IMR-90 (cell line): Measurements from ENCODE around the gene AUTS2. TPM values are rescaled to one million over a fixed set of nuclear protein-coding genes. Genes with fewer than 3 reads are reported as not detected.

Experiments
- ATAC-seq: fragments of 200-7000 bp; cut with Tn5 transposase; 2 replicates; pipeline ENCODE4 v1.9.1; 2020; ENCODE audit warnings: low read depth, mild to moderate bottlenecking, moderate library complexity
- BruUV-seq: library from RNA; stranded (reverse); fragments of 400-500 nt; replicated peaks from 2 replicates; lab custom pipeline; 2021; lab: Mats Ljungman, UMichigan
- CTCF ChIA-PET: fragments of 300-600 bp; formaldehyde crosslinking; extraction: SDS; loops from one replicate; lab custom pipeline; 2021; ENCODE audit warnings: antibody characterized with exemption; lab: Yijun Ruan, JAX
- POLR2A ChIA-PET: fragments of 300-600 bp; sonication (Branson Sonifier 250); formaldehyde crosslinking; loops from one replicate; lab custom pipeline; 2022; ENCODE audit warnings: antibody characterized with exemption; ENCODE audit not compliant: unreplicated experiment; lab: Charles Lee
- DNase-seq: peaks from one replicate; pipeline ENCODE4 v3.0.0; 2013
- H2AFZ ChIP-seq: replicated peaks from 2 replicates; pipeline ENCODE3; 2013; ENCODE audit warnings: low read length, mild to moderate bottlenecking; ENCODE audit not compliant: poor library complexity
- H2AK5ac ChIP-seq: 2 replicates; pipeline ENCODE4 v1.6.1; 2013; ENCODE audit warnings: low read depth, low read length, inconsistent platforms
- H2AK9ac ChIP-seq: replicated peaks from 2 replicates; pipeline ENCODE3; 2013; ENCODE audit warnings: mild to moderate bottlenecking, low read depth, low read length, moderate library complexity; ENCODE audit not compliant: poor library complexity
- H2BK120ac ChIP-seq: 2 replicates; pipeline ENCODE4 v1.6.1; 2013; ENCODE audit warnings: low read depth, low read length, inconsistent platforms
- H2BK15ac ChIP-seq: 3 replicates; pipeline ENCODE4 v1.6.1; 2013; ENCODE audit warnings: low read depth, low read length, inconsistent platforms
- H2BK20ac ChIP-seq: 2 replicates; pipeline ENCODE4 v1.6.1; 2013; ENCODE audit warnings: low read depth, mild to moderate bottlenecking, inconsistent platforms, low read length, moderate library complexity
- H2BK5ac ChIP-seq: 2 replicates; pipeline ENCODE4 v1.6.1; 2013; ENCODE audit warnings: mild to moderate bottlenecking, low read depth, low read length, inconsistent platforms; ENCODE audit not compliant: poor library complexity, severe bottlenecking
- H3K14ac ChIP-seq: replicated peaks from 2 replicates; pipeline ENCODE4 v1.6.1; 2013; ENCODE audit warnings: low read depth, low read length, inconsistent platforms
- H3K18ac ChIP-seq: 2 replicates; pipeline ENCODE4 v1.6.1; 2013; ENCODE audit warnings: low read depth, low read length, control low read depth
- H3K23ac ChIP-seq: 2 replicates; pipeline ENCODE4 v1.6.1; 2013; ENCODE audit warnings: low read depth, low read length, inconsistent platforms
- H3K27ac ChIP-seq: 2 replicates; pipeline ENCODE4 v1.5.1; 2013; ENCODE audit warnings: mild to moderate bottlenecking, control low read depth, low read length; ENCODE audit not compliant: insufficient read depth
- H3K27me3 ChIP-seq: 2 replicates; pipeline ENCODE4 v1.6.1; 2013; ENCODE audit warnings: low read length; ENCODE audit not compliant: control insufficient read depth, insufficient read depth
- H3K36me3 ChIP-seq: 2 replicates; pipeline ENCODE4 v1.6.1; 2013; ENCODE audit warnings: low read length, mixed read lengths; ENCODE audit not compliant: control insufficient read depth, insufficient read depth
- H3K4ac ChIP-seq: 2 replicates; pipeline ENCODE4 v1.6.1; 2013; ENCODE audit warnings: low read depth, low read length, inconsistent platforms
- H3K4me1 ChIP-seq: 2 replicates; pipeline ENCODE4 v1.6.1; 2013; ENCODE audit warnings: low read length, mixed read lengths; ENCODE audit not compliant: control insufficient read depth, insufficient read depth
- H3K4me2 ChIP-seq: 2 replicates; pipeline ENCODE4 v1.6.1; 2013; ENCODE audit warnings: low read depth, mild to moderate bottlenecking, control low read depth, low read length, moderate library complexity
- H3K4me3 ChIP-seq: 2 replicates; pipeline ENCODE4 v1.5.1; 2013; ENCODE audit warnings: low read depth, mild to moderate bottlenecking, control low read depth, low read length, moderate library complexity; ENCODE audit not compliant: insufficient read depth
- H3K56ac ChIP-seq: 2 replicates; pipeline ENCODE4 v1.6.1; 2013; ENCODE audit warnings: low read length, inconsistent platforms; ENCODE audit not compliant: insufficient read depth; ENCODE audit errors: extremely low read depth
- H3K79me1 ChIP-seq, 2 experiments: 2 replicates each; pipeline ENCODE4 v1.6.1; 2013; ENCODE audit warnings: low read length in 2 of 2, inconsistent platforms in 1 of 2, low read depth in 1 of 2
- H3K9ac ChIP-seq: 2 replicates; pipeline ENCODE4 v1.6.1; 2013; ENCODE audit warnings: low read depth, low read length, control low read depth
- H3K9me1 ChIP-seq: 2 replicates; pipeline ENCODE4 v1.6.1; 2013; ENCODE audit warnings: low read length, inconsistent platforms; ENCODE audit not compliant: insufficient read depth
- H3K9me3 ChIP-seq: 2 replicates; pipeline ENCODE4 v1.6.1; 2013; ENCODE audit warnings: low read length; ENCODE audit not compliant: control insufficient read depth, insufficient read depth
- H4K20me1 ChIP-seq: 2 replicates; pipeline ENCODE4 v1.6.1; 2013; ENCODE audit warnings: low read length, inconsistent platforms; ENCODE audit not compliant: insufficient read depth
- H4K5ac ChIP-seq: 2 replicates; pipeline ENCODE4 v1.6.1; 2013; ENCODE audit warnings: mild to moderate bottlenecking, low read depth, low read length, control low read depth
- H4K8ac ChIP-seq, 2 experiments: 2 replicates each; pipeline ENCODE4 v1.6.1; 2013; ENCODE audit warnings: low read depth in 2 of 2, low read length in 2 of 2, control low read depth in 1 of 2, inconsistent platforms in 1 of 2
- H4K91ac ChIP-seq: 2 replicates; pipeline ENCODE4 v1.6.1; 2013; ENCODE audit warnings: low read depth, low read length, inconsistent platforms; ENCODE audit not compliant: insufficient read depth
- BHLHE40 ChIP-seq: fragments of 150-350 bp; IDR thresholded peaks from 2 replicates; pipeline ENCODE4 v1.6.1; 2016; ENCODE audit warnings: mild to moderate bottlenecking, low read depth, low read length
- CEBPB ChIP-seq: IDR thresholded peaks from 2 replicates; pipeline ENCODE4 v1.6.1; 2012; ENCODE audit warnings: low read depth, low read length, improper control_type of control experiment
- CHD1 ChIP-seq: IDR thresholded peaks from 2 replicates; pipeline ENCODE4 v1.6.1; 2012; ENCODE audit warnings: low read depth, low read length, improper control_type of control experiment
- CTCF ChIP-seq: conservative IDR thresholded peaks from 2 replicates; pipeline ENCODE4 v1.5.1; 2012; ENCODE audit warnings: mild to moderate bottlenecking, low read depth, low read length, improper control_type of control experiment
- ELK1 ChIP-seq: fragments of 150-350 bp; IDR thresholded peaks from 2 replicates; pipeline ENCODE4 v1.6.1; 2016; ENCODE audit warnings: low read depth, mild to moderate bottlenecking, low read length, moderate library complexity, borderline replicate concordance
- FOS ChIP-seq: fragments of 150-350 bp; IDR thresholded peaks from 2 replicates; pipeline ENCODE4 v1.6.1; 2016; ENCODE audit warnings: low read depth, low read length
- MAFK ChIP-seq: IDR thresholded peaks from 2 replicates; pipeline ENCODE4 v1.6.1; 2012; ENCODE audit warnings: low read depth, low read length, improper control_type of control experiment
- MAZ ChIP-seq: IDR thresholded peaks from 2 replicates; pipeline ENCODE4 v1.6.1; 2012; ENCODE audit warnings: low read depth, mild to moderate bottlenecking, low read length, improper control_type of control experiment, moderate library complexity, borderline replicate concordance
- MXI1 ChIP-seq: IDR thresholded peaks from 2 replicates; pipeline ENCODE4 v1.6.1; 2012; ENCODE audit warnings: low read depth, mild to moderate bottlenecking, low read length, moderate library complexity, borderline replicate concordance
- NFE2L2 ChIP-seq: fragments of 150-350 bp; IDR thresholded peaks from 2 replicates; pipeline ENCODE4 v1.6.1; 2016; ENCODE audit warnings: low read depth, mild to moderate bottlenecking, low read length
- POLR2A ChIP-seq: IDR thresholded peaks from 2 replicates; pipeline ENCODE4 v1.6.1; 2012; ENCODE audit warnings: mild to moderate bottlenecking, low read depth, low read length
- RAD21 ChIP-seq: IDR thresholded peaks from 2 replicates; pipeline ENCODE4 v1.6.1; 2012; ENCODE audit warnings: low read length, improper control_type of control experiment
- RCOR1 ChIP-seq: IDR thresholded peaks from 2 replicates; pipeline ENCODE4 v1.6.1; 2012; ENCODE audit warnings: mild to moderate bottlenecking, low read length, improper control_type of control experiment; ENCODE audit not compliant: insufficient replicate concordance
- RFX5 ChIP-seq: IDR thresholded peaks from 2 replicates; pipeline ENCODE4 v1.8.0; 2012; ENCODE audit warnings: low read depth, mild to moderate bottlenecking, low read length, moderate library complexity
- SMC3 ChIP-seq: fragments of 150-350 bp; IDR thresholded peaks from 2 replicates; pipeline ENCODE4 v1.6.1; 2016; ENCODE audit warnings: low read depth, mild to moderate bottlenecking, antibody characterized with exemption, low read length, moderate library complexity
- USF2 ChIP-seq: fragments of 150-350 bp; IDR thresholded peaks from 2 replicates; pipeline ENCODE4 v1.6.1; 2017; ENCODE audit warnings: mild to moderate bottlenecking, antibody characterized with exemption, low read length, low read depth
- WGBS, 2 experiments: methylation state at CpG; one replicate each; pipeline versions ENCODE4 v1.1.5 to v1.1.7; 2013; ENCODE audit warnings: missing lambda C conversion rate in 2 of 2; ENCODE audit not compliant: insufficient read length in 1 of 2; ENCODE audit errors: extremely low coverage in 2 of 2; 5-methylcytosine and 5-hydroxymethylcytosine counted together
- dilution Hi-C: fragments of 300-500 bp; cut with HindIII; formaldehyde crosslinking; loops from one replicate; pipeline ENCODE4 v1.14.3; 2018; ENCODE audit warnings: low sequenced_read_pairs; ENCODE audit not compliant: unreplicated experiment
- in situ Hi-C: fragments of 300-500 bp; cut with MboI; formaldehyde crosslinking; loops from 3 replicates; pipeline ENCODE4 v1.14.3; 2019; ENCODE audit warnings: low sequenced_read_pairs, inconsistent platforms, mixed read lengths
- intact Hi-C: fragments of 100-400 bp; cut with micrococcal nuclease; formaldehyde crosslinking; loops from 2 replicates; pipeline ENCODE4 v1.10.0; 2022
- polyA plus RNA-seq, 3 experiments: library from polyadenylated mRNA; depleted of rRNA; stranded (reverse); fragments of >200 nt; gene quantifications; 2 replicates each; pipeline ENCODE4 v1.2.3, GENCODE V29; 2012; ENCODE audit warnings: low replicate concordance in 1 of 3
- total RNA-seq: library from RNA; depleted of rRNA; stranded (reverse); fragments of >200 nt; gene quantifications from 2 replicates; pipeline ENCODE4 v1.2.3, GENCODE V29; 2012

Gene AUTS2
- total and polyA plus RNA-seq, 2 of the 4 experiments (the other 2 are of a cell fraction), result 0.90 to 3.0 TPM

GRCh38 chr7:70178211-70178610, 579.9 kb downstream of the AUTS2 start:
- Histone ChIP-seq H2BK15ac (no peak overlapping the region), H4K8ac (no peak overlapping the region), H2BK5ac (no peak overlapping the region), H3K36me3 (no peaks in the 10 kb centered on the region), H3K4ac (no peak overlapping the region), H3K9me3 (0 out of 2 replicates have a peak, but pooled peaks cover 2% of the 10 kb centered on the region), H3K23ac (no peak overlapping the region), H3K9me1 (no peaks in the 10 kb centered on the region), H2AK5ac (no peak overlapping the region), H3K4me2 (no peak overlapping the region), H3K14ac (no peak overlapping the region), H3K18ac (no peak overlapping the region), H3K56ac (no peak overlapping the region), H3K9ac (no peak overlapping the region), H2BK20ac (no peak overlapping the region), H3K79me1 (no peaks in the 10 kb centered on the region), H3K4me3 (no peak overlapping the region), H3K27ac (no peak overlapping the region), H3K27me3 (no peaks in the 10 kb centered on the region), H4K91ac (no peak overlapping the region), H4K5ac (no peak overlapping the region), H3K4me1 (no peaks in the 10 kb centered on the region), H2BK120ac (no peak overlapping the region), H2AK9ac (no peak overlapping the region), H4K20me1 (no peaks in the 10 kb centered on the region), H2AFZ (no peak overlapping the region)
- ChIA-PET POLR2A (no interaction called here), CTCF (no interaction called here)
- intact Hi-C loops, result no loop called here
- no peak for ATAC-seq
- TF ChIP-seq FOS (no peak), ELK1 (no peak), RAD21 (no peak), BHLHE40 (no peak), CHD1 (no peak), POLR2A (no peak), MXI1 (no peak), RCOR1 (no peak), MAZ (no peak), CTCF (no peak), SMC3 (no peak), NFE2L2 (no peak), MAFK (no peak), RFX5 (no peak), CEBPB (no peak), USF2 (no peak)
- BruUV-seq, result no TSS peak
- dilution Hi-C loops, result no loop called here
- in situ Hi-C loops, result no loop called here
- DNase-seq, result no peak
- WGBS, 2 experiments, result no CpG with 5 or more reads among the region's 2 CpGs
